Bronchial epithelial cell (primary cell): ENCODE results near the gene TMC8. TPM values are rescaled to one million over a fixed set of nuclear protein-coding genes. Genes with fewer than 3 reads are reported as not detected.
A peak's percentile ranks its signal among the peaks of the same experiment; 100 is the strongest.

Experiments used
- DNase-seq: peaks from one replicate; pipeline ENCODE4 v3.0.0-alpha.2; 2010; ENCODE audit warnings: low read depth
- FAIRE-seq: peaks from 2 replicates; lab custom pipeline; 2011; peaks lifted over from hg19 to GRCh38; lab: Jason Lieb, UNC
- H3K27me3 ChIP-seq: 2 replicates; pipeline ENCODE4 v1.5.1; 2011; ENCODE audit warnings: low read length; ENCODE audit not compliant: control insufficient read depth, insufficient read depth
- H3K36me3 ChIP-seq: 2 replicates; pipeline ENCODE4 v1.5.1; 2011; ENCODE audit warnings: low read length; ENCODE audit not compliant: control insufficient read depth, insufficient read depth
- H3K4me3 ChIP-seq: 2 replicates; pipeline ENCODE4 v1.5.1; 2011; ENCODE audit warnings: mild to moderate bottlenecking, low read depth, low read length, control low read depth
- total RNA-seq: library from RNA; depleted of rRNA; stranded (reverse); fragments of >200 nt; gene quantifications from 2 replicates; pipeline ENCODE4 v1.2.1, GENCODE V29; 2014
- TF ChIP-seq, protein P1 (sequence below): IDR thresholded peaks from 2 replicates; pipeline ENCODE4 v1.5.1; 2011; ENCODE audit warnings: mild to moderate bottlenecking, moderate library complexity, low read length, control low read depth, inconsistent platforms; ENCODE audit not compliant: insufficient read depth, severe bottlenecking

TMC8 gene
- total RNA-seq, 1 donor from 2014 or later: not detected

DNA sequence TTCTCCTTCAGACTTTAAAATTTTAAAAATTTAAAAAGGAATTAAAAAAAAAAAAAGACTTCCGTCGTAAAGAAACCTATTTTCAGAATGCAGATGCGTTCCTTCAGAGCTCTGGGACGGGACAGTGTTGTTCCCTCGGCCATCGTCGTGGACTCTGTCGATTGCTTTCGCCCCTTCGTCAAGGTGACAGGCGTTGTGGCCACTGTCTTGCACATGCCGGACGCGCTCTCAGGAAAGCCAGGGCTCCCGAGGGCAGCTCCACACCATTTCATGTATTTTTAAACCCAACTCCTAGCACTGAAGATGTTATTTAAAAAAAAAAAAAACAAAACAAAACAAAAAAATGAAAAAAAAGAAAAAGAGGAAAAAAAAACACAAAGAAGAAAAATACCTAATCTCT lies 24.4 kb upstream of the TMC8 start:
- H3K36me3 ChIP-seq: no peaks in the 10 kb centered on the region
- H3K4me3 ChIP-seq: no peak overlapping the region
- DNase-seq (no peak), FAIRE-seq (no peak)
- TF ChIP-seq, protein P1, sequence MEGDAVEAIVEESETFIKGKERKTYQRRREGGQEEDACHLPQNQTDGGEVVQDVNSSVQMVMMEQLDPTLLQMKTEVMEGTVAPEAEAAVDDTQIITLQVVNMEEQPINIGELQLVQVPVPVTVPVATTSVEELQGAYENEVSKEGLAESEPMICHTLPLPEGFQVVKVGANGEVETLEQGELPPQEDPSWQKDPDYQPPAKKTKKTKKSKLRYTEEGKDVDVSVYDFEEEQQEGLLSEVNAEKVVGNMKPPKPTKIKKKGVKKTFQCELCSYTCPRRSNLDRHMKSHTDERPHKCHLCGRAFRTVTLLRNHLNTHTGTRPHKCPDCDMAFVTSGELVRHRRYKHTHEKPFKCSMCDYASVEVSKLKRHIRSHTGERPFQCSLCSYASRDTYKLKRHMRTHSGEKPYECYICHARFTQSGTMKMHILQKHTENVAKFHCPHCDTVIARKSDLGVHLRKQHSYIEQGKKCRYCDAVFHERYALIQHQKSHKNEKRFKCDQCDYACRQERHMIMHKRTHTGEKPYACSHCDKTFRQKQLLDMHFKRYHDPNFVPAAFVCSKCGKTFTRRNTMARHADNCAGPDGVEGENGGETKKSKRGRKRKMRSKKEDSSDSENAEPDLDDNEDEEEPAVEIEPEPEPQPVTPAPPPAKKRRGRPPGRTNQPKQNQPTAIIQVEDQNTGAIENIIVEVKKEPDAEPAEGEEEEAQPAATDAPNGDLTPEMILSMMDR: no peak
- no peaks in the 10 kb centered on the region for H3K27me3 ChIP-seq

DNA sequence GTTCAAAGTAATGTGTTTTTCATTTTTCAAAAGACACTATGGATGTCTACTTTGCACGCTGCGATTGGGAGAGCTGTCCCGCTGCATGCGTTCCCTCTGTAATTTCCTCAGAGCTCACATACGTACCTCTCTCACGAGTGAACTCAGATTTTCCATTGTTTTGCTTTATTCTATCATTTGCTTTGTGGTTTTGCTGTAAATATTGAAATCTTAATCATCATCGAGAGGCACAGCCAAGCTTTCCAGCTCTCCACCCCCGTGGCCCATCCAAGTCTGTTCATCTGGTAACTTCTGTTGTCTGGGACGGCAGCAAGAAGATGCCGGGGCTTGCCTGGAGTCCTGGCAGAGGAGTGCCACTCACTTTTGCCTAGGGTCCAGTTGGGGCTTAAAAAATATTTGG lies 23.1 kb upstream of the TMC8 start:
- TF ChIP-seq, protein P1: no peak

DNA sequence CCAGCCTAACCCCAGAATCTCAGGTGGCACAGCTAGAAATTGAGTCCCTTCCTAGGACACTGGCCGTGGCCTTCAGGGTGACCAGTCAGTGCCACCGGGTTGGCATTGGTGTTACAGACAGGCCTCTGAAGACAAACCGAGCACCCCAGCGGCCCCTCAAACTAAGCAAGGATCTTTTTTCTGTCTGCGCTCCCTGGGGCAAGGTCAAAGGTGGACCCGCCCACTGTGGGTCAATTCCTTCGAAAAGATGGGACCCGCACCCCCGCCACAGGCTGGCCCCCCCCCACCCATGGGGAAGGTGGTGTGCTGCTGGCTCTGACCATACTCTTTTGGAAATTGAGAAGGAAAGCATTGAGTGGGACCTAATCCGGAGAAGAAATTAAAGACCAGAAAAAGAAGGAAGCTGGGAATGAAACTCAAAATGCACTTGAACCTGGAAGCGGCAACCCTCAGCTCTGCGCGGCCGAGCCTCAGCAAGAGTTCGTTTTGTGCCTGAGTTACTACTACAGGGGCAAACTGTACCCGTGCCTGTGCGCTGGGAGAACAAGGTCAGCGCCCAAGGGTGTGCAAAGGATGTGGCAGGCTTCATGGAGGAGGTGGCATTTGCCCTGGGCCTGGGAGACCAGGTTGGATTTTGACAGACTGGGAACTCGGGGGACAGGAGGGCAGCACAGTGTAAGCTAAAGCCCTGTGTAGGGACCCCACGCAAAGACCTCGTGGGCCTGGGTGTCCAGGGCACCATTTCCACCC lies 22.4 kb upstream of the TMC8 start:
- TF ChIP-seq, protein P1: no peak
- no peaks in the 10 kb centered on the region for H3K36me3 ChIP-seq
- no peaks in the 10 kb centered on the region for H3K27me3 ChIP-seq
- no peak for FAIRE-seq
- DNase-seq: no peak
- H3K4me3 ChIP-seq: no peak overlapping the region

More for the DNA sequence above, 23.1 kb upstream of the TMC8 start:
- no peaks in the 10 kb centered on the region for H3K27me3 ChIP-seq
- DNase-seq: peak; percentile 15
- no peak overlapping the region for H3K4me3 ChIP-seq
- FAIRE-seq: no peak
- no peaks in the 10 kb centered on the region for H3K36me3 ChIP-seq

DNA sequence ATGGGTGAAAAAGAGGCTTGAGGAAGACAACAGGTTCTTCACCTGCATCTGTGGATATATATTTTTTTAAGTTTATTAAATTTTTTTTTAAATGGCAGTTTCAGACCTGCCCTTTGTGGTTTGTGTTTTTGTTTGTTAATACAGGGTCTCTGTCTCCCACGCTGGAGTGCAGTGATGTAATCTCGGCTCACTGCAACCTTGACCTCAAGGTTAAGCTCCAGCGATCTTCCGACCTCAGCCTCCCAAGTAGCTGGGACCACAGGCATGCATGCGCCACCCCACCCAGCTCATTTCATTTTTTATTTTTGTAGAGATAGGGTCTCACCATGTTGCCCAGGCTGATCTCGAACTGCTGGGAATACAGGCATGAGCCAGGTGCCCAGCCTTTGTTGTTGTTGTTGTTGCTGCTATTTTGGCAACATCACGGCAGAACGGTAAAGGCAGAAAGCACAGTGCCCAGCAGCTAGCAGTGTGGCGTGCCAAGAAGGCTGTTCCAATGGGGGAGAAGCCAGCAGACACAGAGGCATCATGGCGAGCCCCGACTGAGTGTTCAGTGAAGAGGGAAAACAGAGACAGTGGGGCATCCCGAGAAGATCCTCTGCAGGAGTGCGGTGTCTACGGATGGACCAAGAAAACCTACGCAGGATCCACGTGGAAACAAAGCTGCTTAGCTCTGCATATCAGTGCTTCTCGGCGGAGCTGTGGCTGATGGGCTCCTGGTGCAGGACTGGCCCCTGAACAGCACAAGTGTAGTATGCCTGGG lies 21.7 kb upstream of the TMC8 start:
- no peaks in the 10 kb centered on the region for H3K36me3 ChIP-seq
- no peak for DNase-seq
- no peaks in the 10 kb centered on the region for H3K27me3 ChIP-seq
- TF ChIP-seq, protein P1: no peak
- FAIRE-seq: no peak
- H3K4me3 ChIP-seq: no peak overlapping the region

DNA sequence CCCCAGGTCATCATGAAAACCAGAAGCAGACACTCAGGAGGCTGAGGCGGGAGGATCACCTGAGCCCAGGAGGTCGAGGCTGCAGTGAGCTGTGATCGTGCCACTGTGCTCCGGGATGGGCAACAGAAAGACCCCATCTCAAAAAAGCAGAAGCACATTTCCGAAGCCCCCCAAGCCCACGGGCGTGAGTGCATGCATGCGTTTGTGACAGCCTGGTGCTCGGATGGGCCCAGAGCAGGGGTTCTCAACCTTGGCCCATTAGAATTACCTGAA lies 21.1 kb upstream of the TMC8 start:
- Histone ChIP-seq H3K4me3 (no peak overlapping the region), H3K27me3 (no peaks in the 10 kb centered on the region), H3K36me3 (no peaks in the 10 kb centered on the region)
- FAIRE-seq: no peak
- no peak for DNase-seq
- TF ChIP-seq, protein P1: no peak
